LNCaP clone FGC (cell line): Measurements from ENCODE around the gene CUL2.
A peak's percentile ranks its signal among the peaks of the same experiment; 100 is the strongest.

Experiments
- DNase-seq: peaks from one replicate; pipeline ENCODE4 v3.0.0-alpha.2; 2011; ENCODE audit warnings: low read depth
- H3K4me3 ChIP-seq: 2 replicates; pipeline ENCODE4 v1.5.1; 2011; ENCODE audit warnings: mild to moderate bottlenecking, low read depth, low read length, control low read depth
- CTCF ChIP-seq: IDR thresholded peaks from 2 replicates; pipeline ENCODE4 v1.5.1; 2012; ENCODE audit warnings: mild to moderate bottlenecking; ENCODE audit not compliant: control insufficient read depth, insufficient read depth; ENCODE audit errors: extremely low read depth

CUL2 gene

GRCh38 chr10:35127289-35127891 is 37.2 kb upstream of the CUL2 start:
- H3K4me3 ChIP-seq: peak overlapping the region; percentile 90
- no peak for TF ChIP-seq CTCF
- DNase-seq: no peak

- DNase-seq: peak; percentile 84
- H3K4me3 ChIP-seq: peak within 1 kb of the TSS; percentile 90
- TF ChIP-seq CTCF: peak; percentile 76
Observed at GRCh38 chr10:35126530-35127288, 36.6 kb upstream of the CUL2 start, which contains the start of gene CREM. Gene CREM, plus strand, starts transcription at chr10:35126846. Its CDS starts 10,990 bp downstream, at chr10:35137836.

GRCh38 chr10:35126062-35126529 is 36.0 kb upstream of the CUL2 start:
- H3K4me3 ChIP-seq: peak overlapping the region; percentile 90
- no peak for TF ChIP-seq CTCF
- no peak for DNase-seq

GRCh38 chr10:35124540-35124939 is 34.4 kb upstream of the CUL2 start:
- no peak overlapping the region for H3K4me3 ChIP-seq
- no peak for TF ChIP-seq CTCF
- DNase-seq: no peak

GRCh38 chr10:35119378-35119777 is 29.2 kb upstream of the CUL2 start:
- no peak for DNase-seq
- H3K4me3 ChIP-seq: no peak overlapping the region
- TF ChIP-seq CTCF: no peak

GRCh38 chr10:35112571-35112970 is 22.4 kb upstream of the CUL2 start:
- H3K4me3 ChIP-seq: no peak overlapping the region
- TF ChIP-seq CTCF: no peak
- DNase-seq: no peak

- no peak overlapping the region for H3K4me3 ChIP-seq
- TF ChIP-seq CTCF: no peak
- DNase-seq: no peak
Observed at GRCh38 chr10:35103882-35104281, 13.7 kb upstream of the CUL2 start.
